Measurements from ENCODE around the gene USP8. TPM values are rescaled to one million over a fixed set of nuclear protein-coding genes. Genes with fewer than 3 reads are reported as not detected.
"Not testable (repeated sequence)": the region's sequence is repeated elsewhere in the genome, so short reads cannot be mapped to it uniquely, and the experiment has no call there.

Gene USP8
- total and polyA plus RNA-seq, 2 experiments from 2014 or later, result 29.8 to 57.2 TPM

DNA sequence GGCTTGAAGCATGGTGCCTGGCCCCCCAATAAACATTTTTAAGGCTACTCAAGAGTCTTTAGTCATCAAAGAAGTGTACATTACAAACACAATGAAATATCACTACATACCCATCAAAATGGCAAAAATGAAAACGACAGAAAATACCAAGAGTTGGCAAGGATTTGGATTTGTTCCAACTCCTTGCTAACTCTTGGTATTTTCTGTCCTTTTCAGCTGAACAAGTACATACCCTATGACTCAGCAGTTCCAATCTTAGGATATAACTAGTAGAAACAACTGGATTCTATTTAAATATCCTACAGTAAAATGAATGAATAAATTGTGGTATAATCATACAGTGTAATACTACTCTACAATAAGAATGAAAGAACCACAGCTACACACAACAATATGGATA, 44.1 kb upstream of the USP8 start:
- H3K4me2 ChIP-seq (ENCODE audit: unreplicated experiment), result no peak overlapping the region
- peak; percentile 51 for DNase-seq
- H3K9ac ChIP-seq, result no peak overlapping the region
- H3K4me1 ChIP-seq (ENCODE audit: insufficient read depth), result no peaks in the 10 kb centered on the region
- H3K27ac ChIP-seq, result no peak overlapping the region
- no peaks in the 10 kb centered on the region for H3K27me3 ChIP-seq (replicated peaks; ENCODE audit: insufficient read depth)
- no peaks in the 10 kb centered on the region for H3F3A ChIP-seq (ENCODE audit: insufficient read depth)
- TF ChIP-seq EZH2 (IDR thresholded peaks at IDR 0.05; ENCODE audit: insufficient read depth, poor library complexity, severe bottlenecking), result no peak
- no peak for TF ChIP-seq EZH2phosphoT487 (IDR thresholded peaks at IDR 0.05; ENCODE audit: insufficient read depth, low read depth)
- no peak overlapping the region for H3K4me3 ChIP-seq
- H2AFZ ChIP-seq, result no peak overlapping the region
- no peaks in the 10 kb centered on the region for H3K79me2 ChIP-seq (ENCODE audit: insufficient read depth)
- no peaks in the 10 kb centered on the region for H3K9me3 ChIP-seq (ENCODE audit: low read depth)
- in situ Hi-C loops (cut with MboI), result no loop called here
- no peaks in the 10 kb centered on the region for H3K9me2 ChIP-seq (ENCODE audit: insufficient read depth)
- WGBS, 2 experiments (ENCODE audit: low coverage in 1 of 2, low lambda C conversion rate in 2 of 2, missing lambda C conversion rate in 2 of 2), result 93 to 96% methylated on average over 1 of the region's 1 CpG
- H3K36me3 ChIP-seq (ENCODE audit: low read depth), result no peaks in the 10 kb centered on the region
- no peaks in the 10 kb centered on the region for H4K20me1 ChIP-seq (ENCODE audit: insufficient read depth)

DNA sequence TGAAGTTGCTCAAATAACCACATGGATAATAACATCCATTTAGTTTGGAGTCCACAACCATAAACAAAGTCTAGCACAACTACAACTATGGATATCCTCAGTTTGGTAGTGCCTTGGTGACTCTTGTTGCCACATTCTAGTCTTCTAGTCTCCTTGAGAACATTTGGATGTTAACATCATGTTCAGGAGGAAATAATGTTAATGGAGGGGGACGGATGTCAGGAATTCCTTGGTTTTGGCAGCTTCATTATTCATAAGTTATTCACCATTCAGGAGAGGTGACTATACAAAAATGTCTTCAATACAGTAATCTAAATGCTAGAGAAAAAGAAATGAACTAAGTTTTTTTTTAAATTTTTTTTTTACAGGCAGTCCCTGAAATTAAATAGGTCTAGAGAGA, 42.8 kb upstream of the USP8 start:
- WGBS, 2 experiments (ENCODE audit: low coverage in 1 of 2, low lambda C conversion rate in 2 of 2, missing lambda C conversion rate in 2 of 2), result 41 to 52% methylated on average over 1 of the region's 1 CpG
- Histone ChIP-seq H3K9me3 (ENCODE audit: low read depth) (no peaks in the 10 kb centered on the region), H3K9ac (no peak overlapping the region), H3K4me3 (no peak overlapping the region), H4K20me1 (ENCODE audit: insufficient read depth) (no peaks in the 10 kb centered on the region), H2AFZ (0 out of 2 replicates have a peak overlapping the region, but pooled peaks have one; percentile 28), H3K27me3 (replicated peaks; ENCODE audit: insufficient read depth) (no peaks in the 10 kb centered on the region), H3F3A (ENCODE audit: insufficient read depth) (no peaks in the 10 kb centered on the region), H3K79me2 (ENCODE audit: insufficient read depth) (no peaks in the 10 kb centered on the region), H3K9me2 (ENCODE audit: insufficient read depth) (no peaks in the 10 kb centered on the region), H3K36me3 (ENCODE audit: low read depth) (no peaks in the 10 kb centered on the region), H3K4me2 (ENCODE audit: unreplicated experiment) (no peak overlapping the region), H3K27ac (no peak overlapping the region), H3K4me1 (ENCODE audit: insufficient read depth) (no peaks in the 10 kb centered on the region)
- DNase-seq, result no peak
- in situ Hi-C loops (cut with MboI), result no loop called here
- no peak for TF ChIP-seq EZH2 (IDR thresholded peaks at IDR 0.05; ENCODE audit: insufficient read depth, poor library complexity, severe bottlenecking)
- TF ChIP-seq EZH2phosphoT487 (IDR thresholded peaks at IDR 0.05; ENCODE audit: insufficient read depth, low read depth), result no peak

DNA sequence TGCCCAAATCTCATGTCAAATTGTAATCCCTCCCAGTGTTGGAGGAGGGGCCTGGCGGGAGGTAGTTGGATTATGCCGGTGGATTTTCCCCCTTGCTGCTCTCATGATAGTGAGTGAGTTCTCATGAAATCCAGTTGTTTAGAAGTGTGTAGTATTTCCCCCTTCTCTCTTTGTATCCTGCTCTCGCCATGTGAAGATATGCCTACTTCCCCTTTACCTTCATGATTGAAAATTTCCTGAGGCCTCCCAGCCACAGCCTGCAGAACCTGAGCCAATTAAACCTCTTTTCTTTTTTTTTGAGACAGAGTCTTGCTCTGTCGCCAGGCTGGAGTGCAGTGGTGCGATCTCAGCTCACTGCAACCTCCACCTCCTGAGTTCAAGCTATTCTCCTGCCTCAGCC, 41.8 kb upstream of the USP8 start:
- WGBS, 2 experiments (ENCODE audit: low coverage in 1 of 2, low lambda C conversion rate in 2 of 2, missing lambda C conversion rate in 2 of 2), result 82 to 86% methylated on average over 5 of the region's 5 CpGs
- H3K36me3 ChIP-seq (ENCODE audit: low read depth); H4K20me1 ChIP-seq (ENCODE audit: insufficient read depth); DNase-seq; in situ Hi-C loops (cut with MboI); H3K79me2 ChIP-seq (ENCODE audit: insufficient read depth); H3K27me3 ChIP-seq (replicated peaks; ENCODE audit: insufficient read depth); H2AFZ ChIP-seq; H3K9me3 ChIP-seq (ENCODE audit: low read depth); H3K27ac ChIP-seq; H3F3A ChIP-seq (ENCODE audit: insufficient read depth); H3K4me2 ChIP-seq (ENCODE audit: unreplicated experiment); H3K4me1 ChIP-seq (ENCODE audit: insufficient read depth); H3K9ac ChIP-seq; H3K9me2 ChIP-seq (ENCODE audit: insufficient read depth); H3K4me3 ChIP-seq: not testable (repeated sequence)

DNA sequence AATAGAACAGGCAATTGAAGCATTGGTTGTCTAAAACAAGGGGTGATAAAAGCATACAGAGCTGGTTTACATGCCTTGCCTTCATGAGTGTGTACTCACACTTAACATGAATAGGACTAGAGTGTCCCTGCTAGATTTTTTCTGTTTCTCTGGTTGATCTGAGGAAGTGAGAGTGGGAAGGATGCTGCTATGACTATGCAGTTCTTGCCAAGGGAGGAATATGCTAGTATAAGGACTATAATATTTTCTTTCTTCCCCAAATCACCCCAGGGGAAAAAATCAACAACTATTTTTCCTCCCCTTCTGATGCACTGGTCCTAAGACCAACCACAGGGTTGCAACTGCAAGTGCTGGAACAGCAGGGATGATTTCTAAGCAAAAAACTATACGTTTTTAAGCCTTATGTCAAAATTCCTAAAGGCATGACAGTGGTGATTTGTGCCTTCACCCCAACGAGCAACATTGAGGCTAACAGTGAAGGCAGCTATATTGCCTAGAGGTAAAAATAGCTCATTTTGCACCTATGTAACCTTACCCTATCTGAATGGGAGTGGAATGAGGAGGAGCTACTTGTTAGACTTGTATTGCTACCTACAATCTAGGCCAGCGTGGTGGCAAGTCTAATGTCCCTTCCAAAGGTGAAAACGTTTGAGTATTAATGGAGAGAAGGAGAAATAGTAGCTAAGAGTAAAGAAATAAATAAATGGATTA, 33.5 kb upstream of the USP8 start:
- in situ Hi-C loops (cut with MboI), result no loop called here
- Histone ChIP-seq H3K27me3 (replicated peaks; ENCODE audit: insufficient read depth) (no peaks in the 10 kb centered on the region), H2AFZ (peak overlapping the region; percentile 44; the same call in 1 of the 2 replicates), H3K4me1 (ENCODE audit: insufficient read depth) (0 out of 2 replicates have a peak, but pooled peaks cover 4% of the 10 kb centered on the region), H3K79me2 (ENCODE audit: insufficient read depth) (no peaks in the 10 kb centered on the region), H4K20me1 (ENCODE audit: insufficient read depth) (no peaks in the 10 kb centered on the region), H3K27ac (no peak overlapping the region), H3K9me2 (ENCODE audit: insufficient read depth) (no peaks in the 10 kb centered on the region), H3K36me3 (ENCODE audit: low read depth) (no peaks in the 10 kb centered on the region), H3K4me2 (ENCODE audit: unreplicated experiment) (no peak overlapping the region), H3K9ac (no peak overlapping the region), H3K4me3 (no peak overlapping the region), H3K9me3 (ENCODE audit: low read depth) (no peaks in the 10 kb centered on the region), H3F3A (ENCODE audit: insufficient read depth) (peaks cover 7% of the 10 kb centered on the region; the same call in 1 of the 2 replicates)
- DNase-seq, result peak; percentile 6
- TF ChIP-seq EZH2phosphoT487 (IDR thresholded peaks at IDR 0.05; ENCODE audit: insufficient read depth, low read depth), result no peak
- TF ChIP-seq EZH2 (IDR thresholded peaks at IDR 0.05; ENCODE audit: insufficient read depth, poor library complexity, severe bottlenecking), result no peak
- WGBS, 2 experiments (ENCODE audit: low coverage in 1 of 2, low lambda C conversion rate in 2 of 2, missing lambda C conversion rate in 2 of 2), result 18 to 29% methylated on average over 4 of the region's 4 CpGs

DNA sequence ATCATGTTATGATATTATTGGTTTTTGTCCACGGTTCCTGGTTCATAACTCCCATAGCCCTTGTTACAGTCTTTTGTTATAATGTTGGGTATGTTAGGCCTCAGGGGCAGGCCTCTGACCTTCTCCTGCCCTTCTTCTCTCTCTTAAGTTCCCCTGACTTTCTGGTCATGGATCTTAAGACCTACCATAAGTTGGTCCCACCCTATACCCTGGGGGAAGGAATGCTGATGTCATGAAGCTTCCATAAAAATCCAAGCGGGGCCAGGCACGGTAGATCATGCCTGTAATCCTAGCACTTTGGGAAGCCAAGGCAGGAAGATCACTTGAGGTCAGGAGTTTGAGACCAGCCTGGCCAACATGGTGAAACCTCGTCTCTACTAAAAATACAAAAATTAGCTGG, 32.6 kb upstream of the USP8 start:
- 53 to 54% methylated on average over 4 of the region's 4 CpGs for WGBS, 2 experiments (ENCODE audit: low coverage in 1 of 2, low lambda C conversion rate in 2 of 2, missing lambda C conversion rate in 2 of 2)
- H3K79me2 ChIP-seq (ENCODE audit: insufficient read depth); H3K9me3 ChIP-seq (ENCODE audit: low read depth); H3K9ac ChIP-seq; in situ Hi-C loops (cut with MboI); H3F3A ChIP-seq (ENCODE audit: insufficient read depth); H3K27me3 ChIP-seq (replicated peaks; ENCODE audit: insufficient read depth); H3K4me2 ChIP-seq (ENCODE audit: unreplicated experiment); H3K9me2 ChIP-seq (ENCODE audit: insufficient read depth); DNase-seq; H3K27ac ChIP-seq; H3K36me3 ChIP-seq (ENCODE audit: low read depth); H3K4me3 ChIP-seq; H3K4me1 ChIP-seq (ENCODE audit: insufficient read depth); H4K20me1 ChIP-seq (ENCODE audit: insufficient read depth): not testable (repeated sequence)
- peak overlapping the region; percentile 44 for H2AFZ ChIP-seq

Measured in GM23248 (cell line).